Retina (tissue), 1 donor: Measurements from ENCODE around the gene MGLL.
"Not testable (repeated sequence)": the region's sequence is repeated elsewhere in the genome, so short reads cannot be mapped to it uniquely, and the experiment has no call there.

Source experiments
- DNase-seq: peaks from one replicate; pipeline ENCODE4 v3.0.0-alpha.2; 2016

MGLL gene

DNA sequence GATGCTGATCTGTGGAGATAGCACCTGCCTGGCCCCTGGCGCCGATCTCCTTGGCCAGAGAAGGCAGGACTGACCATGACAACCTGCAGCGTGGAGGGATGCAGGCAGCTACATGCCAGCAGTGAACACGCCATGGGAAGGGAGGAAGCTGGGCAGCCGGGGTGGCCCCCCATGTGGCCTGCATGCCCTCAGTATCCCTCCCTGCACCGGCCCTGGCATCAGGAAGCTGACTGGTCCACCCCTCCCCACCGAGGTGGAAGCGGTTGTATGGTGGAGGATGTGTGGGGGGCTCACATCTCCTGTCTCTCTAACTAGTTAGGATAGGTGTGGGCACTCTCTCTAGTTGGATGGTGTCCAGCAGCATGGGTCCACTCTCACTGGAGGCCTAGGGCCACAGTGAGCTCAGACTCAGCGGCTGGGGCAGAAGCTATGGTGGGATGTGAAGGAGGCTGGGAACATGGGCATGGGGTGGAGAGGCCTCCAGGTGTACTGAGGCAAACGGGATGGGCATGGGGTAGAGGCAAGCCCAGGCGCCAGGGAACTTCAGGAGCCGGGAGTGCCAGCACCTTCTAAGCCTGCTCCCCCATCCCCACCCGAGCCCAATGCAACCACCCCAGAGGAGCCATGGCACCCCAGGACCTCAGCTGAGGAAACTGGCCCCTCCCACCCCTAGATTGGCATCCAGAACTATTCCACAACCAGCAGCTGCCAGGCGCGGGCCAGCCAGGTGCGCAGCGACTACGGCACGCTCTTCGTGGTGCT, 151.4 kb downstream of the MGLL start:
- DNase-seq = no peak

DNA sequence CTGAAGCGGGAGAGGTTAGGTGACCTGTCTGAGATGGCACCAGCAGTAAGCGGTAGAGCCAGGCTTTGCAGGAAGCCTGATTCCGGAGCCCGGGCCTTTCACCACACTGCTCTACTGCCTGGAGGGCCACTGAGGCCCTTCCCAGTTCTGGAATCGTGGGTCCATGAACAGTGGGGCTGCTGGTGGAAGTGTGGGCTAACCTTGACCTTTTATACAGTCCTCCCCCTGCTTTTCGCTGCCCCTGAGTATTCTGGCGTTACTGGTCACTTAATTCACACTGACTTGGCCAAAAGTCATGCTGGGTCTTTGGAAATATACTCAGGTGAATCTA, 152.1 kb downstream of the MGLL start:
- DNase-seq = no peak

DNA sequence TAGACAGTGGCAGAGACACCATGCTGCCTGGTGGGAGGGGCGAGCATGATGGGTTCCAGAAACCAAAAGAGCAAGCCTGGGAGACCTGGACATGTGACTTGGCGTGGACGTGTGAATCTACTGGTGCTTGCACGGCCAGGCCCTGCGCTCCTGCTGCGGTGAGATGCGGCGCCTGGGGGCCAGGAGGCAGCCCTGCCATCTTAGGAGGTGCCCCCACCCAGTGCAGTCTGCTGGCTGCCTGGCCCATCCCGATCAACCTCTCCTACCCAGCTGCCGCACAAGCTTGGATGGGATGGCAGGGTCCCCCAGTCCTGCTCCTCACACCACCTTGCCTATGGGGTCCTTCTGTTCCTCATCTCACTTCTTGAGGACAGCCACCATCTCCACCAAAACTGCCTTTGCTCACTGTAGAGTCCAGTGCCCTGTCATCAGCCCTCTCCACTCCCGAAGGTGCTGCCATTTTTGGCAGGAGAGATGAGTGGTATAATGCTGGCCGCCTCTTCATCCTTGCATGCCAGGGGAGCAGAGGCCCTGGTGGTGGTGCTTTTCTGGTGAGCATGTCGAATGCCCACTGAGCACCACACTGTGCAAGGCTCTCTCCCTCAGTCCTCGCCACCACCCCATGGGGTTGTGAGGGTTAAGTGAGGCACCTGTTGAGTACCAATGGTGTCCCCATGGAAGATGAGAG, 152.6 kb downstream of the MGLL start:
- DNase-seq = no peak

DNA sequence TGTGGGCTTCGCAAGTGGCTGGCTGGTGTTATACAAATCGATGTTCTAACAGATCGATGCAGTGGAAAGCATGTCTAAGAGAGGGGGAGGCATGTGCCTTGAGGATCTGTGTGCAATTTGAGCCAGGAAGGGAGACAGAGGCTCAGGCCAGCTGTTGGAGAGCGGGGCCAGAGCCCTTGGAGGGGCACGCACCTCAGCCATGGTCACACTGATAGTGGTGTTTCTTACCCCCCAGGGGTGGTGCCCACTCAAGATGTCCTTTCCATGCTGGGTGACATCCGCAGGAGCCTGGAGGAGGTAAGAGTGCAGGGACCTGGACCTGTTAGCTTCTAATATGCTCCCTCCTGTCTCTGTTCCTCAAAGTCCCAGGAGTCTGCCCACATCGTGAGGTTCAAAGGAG, 153.4 kb downstream of the MGLL start:
- no peak for DNase-seq

DNA sequence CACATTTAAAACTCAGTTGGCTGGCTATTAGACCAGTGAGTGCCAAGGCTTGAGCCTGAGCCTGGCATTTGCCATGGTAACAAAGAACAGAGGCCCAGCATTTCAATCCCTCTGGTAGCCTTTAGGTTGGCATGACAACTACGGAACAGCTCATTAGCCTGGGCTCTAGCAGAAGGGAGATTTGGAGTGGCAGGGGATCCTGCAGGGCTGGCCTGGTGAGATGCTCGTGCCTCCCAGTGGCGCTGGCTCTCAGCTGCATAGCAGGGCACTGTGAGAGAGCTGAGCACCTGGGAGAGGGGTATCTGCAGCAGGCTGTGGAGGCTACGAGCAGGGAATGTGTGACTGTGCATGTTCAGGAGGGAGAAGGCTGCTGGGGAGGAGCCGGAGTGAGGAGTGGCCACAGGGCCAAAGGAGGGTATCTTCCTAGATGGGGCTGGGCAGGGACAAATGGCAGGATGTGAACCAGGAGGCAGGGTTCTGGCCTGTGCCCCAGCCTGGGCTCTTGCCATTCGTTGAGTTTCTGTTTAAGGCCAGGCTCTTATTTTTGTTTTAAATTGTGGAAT, 155.1 kb downstream of the MGLL start:
- no peak for DNase-seq

DNA sequence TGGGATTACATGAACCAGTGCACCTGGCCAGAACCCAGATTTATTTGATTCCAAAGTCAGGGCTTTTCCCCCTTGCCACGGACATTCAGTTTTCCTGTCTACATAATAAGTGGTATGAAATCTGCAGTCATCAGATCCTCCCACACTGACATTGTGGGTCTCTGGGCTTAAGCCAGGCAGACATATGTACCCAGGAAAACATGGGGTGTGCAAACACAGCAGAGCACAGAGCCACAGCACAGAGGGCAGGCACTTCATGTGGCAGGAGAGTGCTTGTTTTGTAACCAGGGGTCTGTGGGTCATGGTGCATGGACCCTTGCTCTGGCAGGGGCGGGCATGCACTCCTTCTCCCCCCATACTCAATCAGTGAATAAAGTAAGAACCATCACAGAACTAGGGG, 155.6 kb downstream of the MGLL start:
- DNase-seq = no peak

DNA sequence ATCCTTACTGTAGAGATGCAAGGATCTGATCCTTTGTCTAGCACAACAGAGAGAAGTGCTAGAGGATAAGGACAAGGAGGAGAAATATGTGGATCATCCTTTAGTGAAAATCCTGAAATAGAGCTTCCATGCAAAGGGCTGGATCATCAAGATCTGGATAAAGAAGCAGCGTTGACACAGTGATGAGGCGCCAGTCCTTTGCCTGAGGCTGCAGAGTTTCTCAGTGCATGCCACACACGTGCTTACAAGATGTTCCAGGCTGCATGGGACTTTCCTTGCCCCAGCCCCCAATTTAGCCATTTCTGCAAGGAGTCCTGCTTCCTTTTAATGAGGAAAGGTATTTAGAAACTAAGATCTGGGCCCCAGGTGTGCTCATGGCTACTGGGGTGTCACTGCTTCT, 156.7 kb downstream of the MGLL start:
- DNase-seq = no peak

DNA sequence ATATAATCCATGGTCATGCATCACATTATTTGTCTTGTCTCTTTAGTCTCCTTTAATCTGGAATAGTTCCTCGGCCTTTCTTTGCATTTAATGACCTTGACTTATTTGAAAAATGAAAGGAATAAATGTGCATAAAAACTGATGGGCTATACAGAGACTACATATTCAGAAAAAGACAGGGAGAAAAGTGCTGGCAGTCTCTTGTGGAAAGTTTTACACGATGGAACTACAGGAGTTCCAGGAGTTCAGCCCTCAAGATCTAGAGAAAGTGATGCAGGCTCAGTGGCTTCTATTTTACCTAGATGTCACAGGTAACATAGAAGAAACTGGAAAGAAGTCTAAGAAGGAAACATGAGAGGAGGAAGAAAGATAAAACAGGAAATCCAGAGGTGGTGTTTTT, 157.2 kb downstream of the MGLL start:
- DNase-seq = no peak

DNA sequence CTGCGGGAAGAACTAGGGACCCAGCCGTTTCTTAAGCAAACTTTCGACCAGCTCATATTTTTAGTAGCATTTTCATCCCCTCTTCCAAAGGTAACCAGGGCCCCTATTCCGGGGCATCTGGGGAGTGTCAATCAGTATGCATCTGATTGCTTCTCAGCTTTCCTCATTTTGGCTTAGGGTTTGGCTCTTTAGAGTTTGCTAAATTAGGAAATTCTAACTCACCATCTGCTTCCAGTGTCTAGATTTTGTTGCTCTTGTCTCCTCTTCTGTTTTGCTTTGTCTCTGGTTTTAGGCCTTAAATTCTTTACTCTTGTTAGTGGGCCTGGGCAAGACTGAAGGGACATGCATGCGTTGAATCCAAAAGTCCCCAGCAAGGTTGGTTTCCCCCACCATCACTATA, 159.2 kb downstream of the MGLL start:
- no peak for DNase-seq

DNA sequence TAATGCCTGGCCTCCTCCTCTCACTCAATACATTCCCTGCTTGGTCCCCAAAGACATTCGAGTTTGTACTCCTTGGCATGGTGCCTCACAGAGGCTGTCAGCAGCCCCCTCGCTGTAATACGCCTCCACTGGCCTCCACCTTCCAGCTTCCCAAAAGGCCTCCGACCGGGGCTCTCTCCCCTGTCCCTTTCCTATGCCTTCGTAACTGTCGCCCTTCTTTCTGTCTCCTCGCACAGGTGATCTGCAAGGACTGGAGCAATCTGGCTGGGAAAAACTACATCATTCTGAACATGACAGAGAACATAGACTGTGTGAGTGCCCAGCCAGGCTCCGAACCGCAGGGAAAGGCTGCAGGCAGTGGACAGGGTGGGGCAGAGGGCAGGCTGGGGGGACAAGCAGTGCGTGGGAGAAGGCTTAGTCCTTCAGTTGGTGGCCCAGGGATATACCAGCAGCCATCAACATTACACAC, 160.3 kb downstream of the MGLL start:
- DNase-seq = no peak

DNA sequence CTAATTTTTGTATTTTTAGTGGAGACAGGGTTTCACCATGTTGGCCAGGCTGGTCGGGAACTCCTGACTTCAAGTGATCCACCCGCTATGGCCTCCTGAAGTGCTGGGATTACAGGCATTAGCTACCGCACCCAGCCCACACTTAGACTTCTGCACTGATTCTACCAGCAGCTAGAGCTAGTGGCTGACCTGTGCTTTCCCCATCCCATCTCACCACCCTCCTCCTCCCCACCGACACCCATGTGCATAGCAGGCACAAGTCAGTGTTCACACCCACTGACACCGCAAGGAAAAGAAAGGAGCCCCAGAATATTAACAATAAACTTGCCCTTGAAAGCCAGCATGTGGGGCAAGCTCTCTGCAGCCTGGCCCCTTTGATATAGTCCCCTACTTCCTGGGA, 160.7 kb downstream of the MGLL start:
- no peak for DNase-seq

DNA sequence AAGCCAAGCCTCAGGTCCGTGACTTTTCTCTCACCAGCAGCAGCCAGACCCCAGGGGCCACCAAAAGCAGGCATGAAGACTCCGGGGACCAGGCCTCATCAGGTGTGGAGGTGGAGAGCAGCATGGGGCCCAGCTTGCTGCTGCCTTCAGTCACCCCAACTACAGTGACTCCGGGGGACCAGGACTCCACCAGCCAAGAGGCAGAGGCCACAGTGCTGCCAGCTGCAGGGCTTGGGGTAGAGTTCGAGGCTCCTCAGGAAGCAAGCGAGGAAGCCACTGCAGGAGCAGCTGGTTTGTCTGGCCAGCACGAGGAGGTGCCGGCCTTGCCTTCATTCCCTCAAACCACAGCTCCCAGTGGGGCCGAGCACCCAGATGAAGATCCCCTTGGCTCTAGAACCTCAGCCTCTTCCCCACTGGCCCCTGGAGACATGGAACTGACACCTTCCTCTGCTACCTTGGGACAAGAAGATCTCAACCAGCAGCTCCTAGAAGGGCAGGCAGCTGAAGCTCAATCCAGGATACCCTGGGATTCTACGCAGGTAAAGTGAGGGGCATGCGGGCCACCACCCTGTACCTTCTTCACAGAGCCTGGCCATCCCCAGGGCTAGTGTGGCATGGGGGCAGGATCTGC, 161.6 kb downstream of the MGLL start:
- DNase-seq = no peak

DNA sequence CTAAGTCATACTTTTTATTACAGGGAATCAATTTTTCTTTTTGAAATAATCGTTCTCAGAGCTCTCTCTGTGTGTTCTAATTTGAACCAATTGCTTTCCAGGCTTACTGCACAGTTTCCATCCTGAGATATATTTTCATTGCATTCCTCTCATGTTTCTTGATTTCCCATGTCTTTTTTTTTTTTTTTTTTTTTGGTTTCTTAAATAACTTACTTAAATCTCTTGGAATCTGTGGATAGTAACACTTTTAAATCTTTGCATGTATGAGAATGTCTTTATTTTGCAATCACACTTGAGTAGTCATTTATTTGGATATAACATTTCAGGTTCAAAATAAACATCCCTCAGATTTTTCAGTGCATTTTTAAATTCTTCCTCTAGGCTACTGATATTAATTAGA, 164.1 kb downstream of the MGLL start:
- no peak for DNase-seq

DNA sequence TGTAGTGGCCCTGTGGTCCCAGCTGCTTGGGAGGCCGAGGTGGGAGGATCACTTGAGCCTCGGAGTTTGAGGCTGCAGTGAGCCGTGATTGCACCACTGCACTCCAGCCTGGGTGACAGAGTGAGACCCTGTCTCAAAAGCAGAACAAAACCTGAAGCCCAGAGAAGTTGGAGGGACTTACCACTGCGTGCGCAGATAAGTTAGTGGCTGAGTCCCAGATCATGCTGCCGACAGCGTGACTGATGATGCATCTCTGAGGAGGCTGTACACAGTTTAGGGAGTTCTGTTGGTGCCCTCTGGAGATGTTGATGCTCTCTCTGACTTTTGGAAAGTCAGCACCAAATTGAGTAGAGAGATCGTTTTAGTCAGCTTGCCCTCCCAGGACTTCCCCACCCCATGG, 165.4 kb downstream of the MGLL start:
- no peak for DNase-seq

DNA sequence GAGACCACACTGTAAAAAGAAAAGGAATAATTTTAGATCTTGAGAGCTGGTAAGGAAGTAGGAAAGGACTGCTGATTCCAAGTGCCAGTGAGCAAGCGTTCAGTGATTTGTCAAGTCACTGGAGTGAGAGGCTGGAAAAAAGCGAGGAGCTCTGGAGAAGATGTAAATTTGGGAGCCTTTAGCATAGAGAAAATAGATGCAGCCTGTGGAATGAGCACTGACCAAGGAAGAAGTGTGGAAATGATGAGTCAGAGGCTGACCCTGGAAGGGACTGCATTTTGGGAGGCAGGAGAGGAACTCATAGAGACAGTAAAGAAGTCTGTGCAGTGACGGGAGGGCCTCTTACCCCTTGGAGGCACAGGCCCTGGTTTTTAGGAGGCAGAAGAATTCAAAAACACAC, 166.7 kb downstream of the MGLL start:
- DNase-seq = no peak

DNA sequence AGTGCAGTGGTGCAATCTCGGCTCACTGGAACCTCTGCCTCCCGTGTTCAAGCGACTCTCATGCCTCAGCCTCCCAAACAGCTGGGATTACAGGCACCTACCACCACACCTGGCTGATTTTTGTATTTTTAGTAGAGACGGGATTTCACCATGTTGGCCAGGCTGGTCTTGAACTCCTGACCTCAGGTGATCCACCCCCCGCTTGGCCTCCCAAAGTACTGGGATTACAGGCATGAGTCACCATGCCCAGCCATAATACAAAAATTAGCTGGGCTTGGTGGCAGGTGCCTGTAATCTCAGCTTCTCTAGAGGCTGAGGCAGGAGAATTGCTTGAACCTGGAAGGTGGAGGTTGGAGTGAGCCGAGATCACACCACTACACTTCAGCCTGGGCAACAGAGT, 167.3 kb downstream of the MGLL start:
- not testable (repeated sequence) for DNase-seq

DNA sequence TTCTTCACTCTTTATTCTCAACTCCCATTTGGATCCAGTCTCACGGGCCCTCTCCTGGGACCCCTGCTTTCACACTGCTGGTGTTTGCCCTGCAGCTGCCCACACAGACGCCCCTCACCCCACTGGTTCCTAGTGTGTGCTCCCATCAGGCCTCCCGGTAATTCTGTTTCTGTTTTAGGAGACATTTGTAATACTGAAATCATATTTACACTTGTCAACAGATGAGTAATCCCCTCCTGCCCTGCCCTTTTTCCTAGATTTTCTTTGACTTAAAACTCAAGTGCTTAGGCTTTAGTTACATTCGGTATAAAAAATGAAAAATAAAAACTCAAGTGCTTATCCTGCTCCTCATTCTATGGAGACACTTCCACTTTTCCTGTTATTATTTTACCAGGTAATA, 167.9 kb downstream of the MGLL start:
- DNase-seq = no peak

DNA sequence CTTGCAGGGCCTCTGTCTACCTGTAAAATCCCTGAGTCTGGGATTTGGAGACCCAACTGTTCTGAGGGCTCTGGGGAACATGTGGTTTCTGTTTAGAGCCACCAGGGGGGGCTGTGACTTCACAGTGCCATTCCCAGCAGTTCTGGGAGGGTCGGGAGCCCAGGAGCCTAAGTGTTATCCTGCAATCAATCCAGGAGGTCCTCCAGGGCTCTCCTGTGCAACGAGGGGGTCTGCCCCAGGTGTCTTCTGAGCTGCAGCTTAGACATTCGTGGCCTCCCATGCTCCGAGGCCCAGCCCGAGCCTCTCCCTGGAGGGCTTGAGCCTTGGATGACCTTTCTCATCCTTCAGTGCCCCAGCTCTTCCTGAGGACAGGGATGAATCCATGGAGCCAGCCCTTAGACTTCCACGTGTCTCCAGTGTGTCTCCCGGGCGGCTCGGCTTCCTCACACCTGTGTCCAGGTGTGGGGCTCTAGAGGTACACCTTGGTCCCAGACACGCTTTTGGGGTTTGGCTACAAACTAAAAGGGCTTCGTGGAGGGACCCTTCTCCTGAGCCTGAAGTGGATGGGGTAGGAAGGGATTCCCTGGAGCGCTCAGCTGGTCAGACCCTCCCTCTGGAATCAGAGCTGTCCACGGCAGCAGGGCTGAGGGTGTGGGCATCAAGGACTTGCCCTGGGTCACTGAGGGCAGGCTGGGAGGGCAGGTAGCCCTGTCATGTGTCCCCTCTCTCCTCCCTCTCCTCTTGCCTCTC, 169.9 kb downstream of the MGLL start:
- peak; percentile 80 for DNase-seq

DNA sequence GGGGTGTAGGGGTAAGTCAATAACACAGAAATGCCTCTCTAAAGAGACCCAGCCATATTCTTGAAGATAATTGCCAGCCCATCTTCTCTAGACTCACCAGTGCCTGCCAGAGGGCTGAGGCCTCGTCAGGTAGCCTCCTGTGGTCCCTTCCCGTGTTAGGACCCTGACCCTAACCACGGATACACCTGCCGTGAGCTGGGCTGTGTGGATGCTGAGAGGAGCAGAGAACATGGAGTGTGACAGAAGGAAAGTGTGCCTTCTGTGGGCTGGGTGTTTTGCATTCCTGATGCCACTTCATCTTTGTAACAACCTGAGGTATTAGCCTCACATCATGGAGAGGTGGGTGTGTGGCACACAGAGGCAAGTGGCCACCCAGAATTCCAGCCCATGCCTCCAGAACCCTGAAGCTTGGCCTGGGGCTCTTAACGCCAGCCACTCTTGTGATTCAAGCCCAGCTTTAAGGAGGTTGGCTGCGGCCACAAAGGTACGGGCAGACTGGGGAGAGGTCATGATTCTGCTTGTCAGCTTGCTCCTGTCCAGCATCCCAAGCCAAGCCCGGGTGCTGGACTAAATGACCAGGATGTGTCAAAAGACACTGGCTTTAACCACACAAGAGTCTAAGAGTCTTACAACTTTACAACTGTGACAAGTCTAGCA, 170.7 kb downstream of the MGLL start:
- DNase-seq = peak; percentile 29

DNA sequence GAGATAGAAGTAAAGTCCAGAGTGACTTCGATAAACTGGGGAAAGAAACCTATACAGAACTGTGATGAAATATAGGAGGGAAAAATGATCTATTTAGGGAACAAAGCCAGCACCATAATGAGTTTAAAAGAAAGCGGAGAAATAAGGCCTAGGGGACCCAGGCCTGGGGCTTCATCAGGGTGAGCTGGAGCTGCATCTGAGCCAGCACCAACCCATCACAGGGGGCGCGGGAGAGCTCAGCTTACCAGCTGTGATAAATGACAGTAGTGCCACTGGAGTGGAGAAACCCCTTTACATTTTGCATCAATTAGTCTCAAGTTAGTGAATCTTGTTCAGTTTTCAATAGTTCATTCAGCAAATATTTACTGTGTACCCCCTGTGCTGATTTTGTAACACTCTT, 172.1 kb downstream of the MGLL start:
- no peak for DNase-seq

DNA sequence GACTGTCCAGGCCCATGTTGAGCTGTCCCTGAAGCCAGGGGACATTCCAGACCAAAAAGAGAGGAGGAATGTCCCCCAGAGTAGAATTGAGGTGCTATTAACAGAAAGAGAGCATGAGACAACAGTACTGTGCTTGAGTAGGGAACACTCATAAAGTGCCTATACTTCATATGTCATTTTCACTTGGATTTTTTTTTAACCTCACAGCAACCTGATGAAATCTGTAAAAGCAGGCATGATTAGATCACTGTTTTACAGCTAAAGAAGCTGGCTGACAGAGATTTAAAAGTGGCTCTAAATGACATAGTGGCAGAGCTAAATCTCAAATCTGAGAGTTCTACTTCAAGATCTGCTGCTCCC, 174.5 kb downstream of the MGLL start:
- no peak for DNase-seq

DNA sequence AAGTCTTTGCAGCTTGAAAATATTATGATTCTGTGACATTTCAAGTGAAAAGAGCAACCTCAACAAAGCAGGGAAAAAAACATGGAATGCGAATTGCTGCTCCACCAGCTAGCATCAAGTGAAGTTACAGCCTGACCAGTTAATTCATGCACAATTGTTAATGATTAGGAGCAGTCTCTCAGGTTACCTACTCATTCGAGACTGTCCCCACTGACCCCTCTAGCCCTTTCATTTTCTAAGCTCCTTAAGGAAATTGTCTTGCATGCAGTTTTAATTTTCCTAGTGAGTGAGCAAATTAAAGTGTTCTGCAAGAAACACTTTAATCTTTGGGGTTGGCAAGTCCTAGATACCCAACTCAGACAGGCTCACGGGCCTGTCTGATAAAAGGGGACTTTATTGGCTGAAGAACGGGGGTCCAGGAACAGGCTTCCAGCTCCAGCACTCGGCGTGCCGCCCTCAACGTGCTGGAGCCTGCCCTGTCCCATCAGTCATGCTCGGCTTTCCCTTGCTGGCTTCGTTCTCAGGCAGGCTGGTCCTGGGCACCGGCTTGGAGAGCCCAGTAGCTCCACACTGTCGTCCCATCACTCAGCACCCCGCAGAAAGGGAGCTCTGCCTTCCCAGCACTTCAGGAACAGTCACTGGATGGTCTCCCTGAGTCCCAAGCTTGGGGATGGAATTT, 175.0 kb downstream of the MGLL start:
- no peak for DNase-seq
